H1 (cell line): ENCODE data around the gene DSCAM. TPM values are rescaled to one million over a fixed set of nuclear protein-coding genes. Genes with fewer than 3 reads are reported as not detected.

Experiments used
- CTCF ChIA-PET: fragments of 300-600 bp; sonication (Branson Sonifier 250); formaldehyde crosslinking; loops from one replicate; lab custom pipeline; 2021; ENCODE audit not compliant: partially characterized antibody; lab: Charles Lee
- POLR2A ChIA-PET: fragments of 300-600 bp; sonication (Branson Sonifier 250); formaldehyde crosslinking; loops from one replicate; lab custom pipeline; 2021; ENCODE audit warnings: inconsistent platforms; ENCODE audit not compliant: partially characterized antibody; lab: Charles Lee
- DNase-seq, 2 experiments: peaks; one replicate each; pipeline versions ENCODE4 v3.0.0 to v3.0.0-alpha.2; 2010 to 2022; ENCODE audit warnings: low spot score in 2 of 2, low read depth in 1 of 2, mixed read lengths in 1 of 2
- FAIRE-seq: peaks from 2 replicates; lab custom pipeline; 2011; peaks lifted over from hg19 to GRCh38; lab: Jason Lieb, UNC
- H2AFZ ChIP-seq: 2 replicates; pipeline ENCODE4 v1.8.1; 2012; ENCODE audit warnings: low read length, inconsistent platforms
- H2AK5ac ChIP-seq: 2 replicates; pipeline ENCODE4 v1.6.1; 2013; ENCODE audit warnings: low read depth, low read length
- H2BK120ac ChIP-seq: replicated peaks from 2 replicates; pipeline ENCODE3; 2013; ENCODE audit warnings: low read depth, low read length, inconsistent platforms
- H2BK12ac ChIP-seq: 2 replicates; pipeline ENCODE4 v1.6.1; 2013; ENCODE audit warnings: low read depth, low read length
- H2BK15ac ChIP-seq: 2 replicates; pipeline ENCODE4 v1.6.1; 2013; ENCODE audit warnings: low read length
- H2BK20ac ChIP-seq: 2 replicates; pipeline ENCODE4 v1.6.1; 2013; ENCODE audit warnings: low read length
- H2BK5ac ChIP-seq: 2 replicates; pipeline ENCODE4 v1.6.1; 2013; ENCODE audit warnings: low read depth, low read length
- H3K14ac ChIP-seq: 2 replicates; pipeline ENCODE4 v1.6.1; 2013; ENCODE audit warnings: inconsistent platforms; ENCODE audit not compliant: insufficient read length
- H3K18ac ChIP-seq: 2 replicates; pipeline ENCODE4 v1.6.1; 2013; ENCODE audit warnings: low read length; ENCODE audit errors: extremely low read depth
- H3K23ac ChIP-seq: 2 replicates; pipeline ENCODE4 v1.6.1; 2013; ENCODE audit warnings: inconsistent platforms; ENCODE audit not compliant: insufficient read length
- H3K23me2 ChIP-seq: 2 replicates; pipeline ENCODE4 v1.6.1; 2013; ENCODE audit warnings: low read depth, low read length
- H3K27ac ChIP-seq: 2 replicates; pipeline ENCODE4 v1.6.1; 2011; ENCODE audit warnings: low read depth, low read length, inconsistent platforms
- H3K27me3 ChIP-seq, 4 experiments: replicated peaks in 1 of 4; 1 replicate in 1 of 4; 2 replicates in 3 of 4; pipeline versions ENCODE4 v1.6.1 to v1.8.1; 2011 to 2013; ENCODE audit warnings: low read length in 3 of 4, mild to moderate bottlenecking in 3 of 4, inconsistent platforms in 2 of 4, mixed read lengths in 2 of 4, moderate library complexity in 1 of 4; ENCODE audit not compliant: control insufficient read depth in 3 of 4, insufficient read depth in 3 of 4; ENCODE audit errors: extremely low read depth in 1 of 4
- H3K36me3 ChIP-seq, 4 experiments: 2 replicates each; pipeline versions ENCODE4 v1.6.1 to v1.8.1; 2011 to 2013; ENCODE audit warnings: mild to moderate bottlenecking in 4 of 4, low read length in 3 of 4, moderate library complexity in 2 of 4, control low read depth in 1 of 4, inconsistent platforms in 1 of 4; ENCODE audit not compliant: insufficient read depth in 4 of 4, control insufficient read depth in 2 of 4
- H3K4ac ChIP-seq: replicated peaks from 2 replicates; pipeline ENCODE3; 2013; ENCODE audit warnings: low read length, low read depth, mixed read lengths, inconsistent platforms; ENCODE audit not compliant: insufficient read length
- H3K4me1 ChIP-seq, 4 experiments: replicated peaks in 1 of 4; 1 replicate in 1 of 4; 2 replicates in 3 of 4; pipeline versions ENCODE4 v1.6.1 to v1.8.1; 2011 to 2013; ENCODE audit warnings: low read length in 3 of 4, inconsistent platforms in 2 of 4, mixed read lengths in 1 of 4; ENCODE audit not compliant: insufficient read depth in 4 of 4, control insufficient read depth in 3 of 4
- H3K4me2 ChIP-seq, 2 experiments: 2 replicates each; pipeline versions ENCODE4 v1.6.1 to v1.8.1; 2011 to 2013; ENCODE audit warnings: low read depth in 2 of 2, low read length in 2 of 2, control low read depth in 1 of 2, inconsistent platforms in 1 of 2, mild to moderate bottlenecking in 1 of 2; ENCODE audit not compliant: insufficient read depth in 1 of 2
- H3K4me3 ChIP-seq, 4 experiments: fragments of 200-600, 300-600 bp in 1 of 4; sonication (generic), shearing (Covaris generic), sonication (Bioruptor Twin) in 1 of 4; 2 replicates each; pipeline versions ENCODE4 v1.5.1 to v1.8.1; 2011 to 2016; ENCODE audit warnings: low read length in 4 of 4, low read depth in 3 of 4, control low read depth in 2 of 4, inconsistent platforms in 2 of 4, mild to moderate bottlenecking in 2 of 4, mixed read lengths in 1 of 4, moderate library complexity in 1 of 4; ENCODE audit not compliant: insufficient read depth in 2 of 4; ENCODE audit errors: extremely low read depth in 1 of 4
- H3K56ac ChIP-seq: replicated peaks from 2 replicates; pipeline ENCODE3; 2013; ENCODE audit warnings: low read depth, mild to moderate bottlenecking, mixed read lengths, low read length, inconsistent platforms; ENCODE audit not compliant: insufficient read length
- H3K79me1 ChIP-seq: 2 replicates; pipeline ENCODE4 v1.6.1; 2013; ENCODE audit warnings: low read depth, low read length, control low read depth
- H3K79me2 ChIP-seq, 2 experiments: 2 replicates each; pipeline versions ENCODE4 v1.6.1 to v1.8.1; 2012 to 2013; ENCODE audit warnings: low read length in 2 of 2, mild to moderate bottlenecking in 2 of 2, inconsistent platforms in 1 of 2; ENCODE audit not compliant: insufficient read depth in 2 of 2, control insufficient read depth in 1 of 2
- H3K9ac ChIP-seq, 4 experiments: replicated peaks in 1 of 4; 1 replicate in 1 of 4; 2 replicates in 3 of 4; pipeline versions ENCODE4 v1.6.1 to v1.8.1; 2011 to 2013; ENCODE audit warnings: low read depth in 3 of 4, low read length in 3 of 4, control low read depth in 2 of 4, mild to moderate bottlenecking in 2 of 4, moderate library complexity in 2 of 4, inconsistent platforms in 1 of 4; ENCODE audit errors: extremely low read depth in 1 of 4
- H3K9me3 ChIP-seq, 2 experiments: 2 replicates each; pipeline versions ENCODE4 v1.6.1 to v1.8.1; 2012 to 2013; ENCODE audit warnings: mild to moderate bottlenecking in 2 of 2, moderate library complexity in 2 of 2, control low read depth in 1 of 2, inconsistent platforms in 1 of 2, low read depth in 1 of 2, low read length in 1 of 2, mixed read lengths in 1 of 2; ENCODE audit not compliant: insufficient read depth in 2 of 2
- H4K20me1 ChIP-seq, 2 experiments: replicated peaks in 1 of 2; 2 replicates each; pipeline versions ENCODE3 to v1.8.1; 2011 to 2013; ENCODE audit warnings: inconsistent platforms in 2 of 2, low read length in 2 of 2, mild to moderate bottlenecking in 1 of 2; ENCODE audit not compliant: insufficient read depth in 2 of 2, control insufficient read depth in 1 of 2
- H4K5ac ChIP-seq: 2 replicates; pipeline ENCODE4 v1.6.1; 2013; ENCODE audit warnings: low read length, low read depth, mixed read lengths, inconsistent platforms; ENCODE audit not compliant: insufficient read length
- H4K8ac ChIP-seq: 2 replicates; pipeline ENCODE4 v1.8.0; 2013; ENCODE audit warnings: mild to moderate bottlenecking, moderate library complexity, low read length, inconsistent platforms; ENCODE audit not compliant: insufficient read depth; ENCODE audit errors: extremely low read depth
- H4K91ac ChIP-seq: replicated peaks from 2 replicates; pipeline ENCODE3; 2013; ENCODE audit warnings: low read length, mixed read lengths, inconsistent platforms; ENCODE audit not compliant: insufficient read length
- BACH1 ChIP-seq: IDR thresholded peaks from 2 replicates; pipeline ENCODE4 v1.6.1; 2012; ENCODE audit warnings: low read length, improper control_type of control experiment
- CBX8 ChIP-seq: fragments of 300-800, 300-1000 bp; sonication (generic); IDR thresholded peaks from 2 replicates; pipeline ENCODE4 v1.7.1; 2016; ENCODE audit warnings: low read depth, low read length, borderline replicate concordance
- CHD2 ChIP-seq: IDR thresholded peaks from 2 replicates; pipeline ENCODE4 v1.6.1; 2012; ENCODE audit warnings: low read length, improper control_type of control experiment
- EP300 ChIP-seq, 2 experiments: IDR thresholded peaks; 1 replicate in 1 of 2; 2 replicates in 1 of 2; pipeline ENCODE4 v1.6.1; 2011 to 2012; ENCODE audit warnings: low read depth in 2 of 2, low read length in 2 of 2, mild to moderate bottlenecking in 2 of 2, borderline replicate concordance in 1 of 2, inconsistent platforms in 1 of 2, moderate library complexity in 1 of 2
- GABPA ChIP-seq: IDR thresholded peaks from 2 replicates; pipeline ENCODE4 v1.6.1; 2011; ENCODE audit warnings: mild to moderate bottlenecking, low read length, moderate library complexity, borderline replicate concordance; ENCODE audit not compliant: insufficient read depth
- HDAC6 ChIP-seq: IDR thresholded peaks from one replicate; pipeline ENCODE4 v1.7.1; 2012; ENCODE audit warnings: low read depth, mild to moderate bottlenecking, inconsistent platforms, low read length, moderate library complexity
- KDM1A ChIP-seq: fragments of 200-600, 300-600 bp; sonication (generic); IDR thresholded peaks from 2 replicates; pipeline ENCODE4 v1.7.1; 2016; ENCODE audit warnings: mild to moderate bottlenecking, low read length, borderline replicate concordance
- KDM4A ChIP-seq: IDR thresholded peaks from one replicate; pipeline ENCODE4 v1.7.1; 2012; ENCODE audit warnings: low read depth, mild to moderate bottlenecking, moderate library complexity, low read length, inconsistent platforms; ENCODE audit not compliant: severe bottlenecking
- POLR2AphosphoS5 ChIP-seq: IDR thresholded peaks from 2 replicates; pipeline ENCODE4 v1.6.1; 2011; ENCODE audit warnings: low read depth, low read length
- RNF2 ChIP-seq: fragments of 200-900, 300-1000 bp; sonication (generic); IDR thresholded peaks from 2 replicates; pipeline ENCODE4 v1.7.1; 2016; ENCODE audit warnings: borderline replicate concordance, low read depth, mild to moderate bottlenecking, antibody characterized with exemption, low read length; ENCODE audit not compliant: poor library complexity, severe bottlenecking; ENCODE audit errors: missing control alignments
- SIX5 ChIP-seq: IDR thresholded peaks from 2 replicates; pipeline ENCODE4 v1.6.1; 2011; ENCODE audit warnings: mild to moderate bottlenecking, low read depth, low read length
- TEAD4 ChIP-seq: IDR thresholded peaks from 2 replicates; pipeline ENCODE4 v1.6.1; 2012; ENCODE audit warnings: low read depth, low read length, inconsistent platforms, mixed read lengths
- WGBS, 2 experiments: shearing (Covaris generic) in 1 of 2; methylation state at CpG; one replicate each; pipeline versions ENCODE4 v1.1.6 to v1.1.7; 2013 to 2015; ENCODE audit warnings: low lambda C conversion rate in 2 of 2, mixed read lengths in 2 of 2, inconsistent platforms in 1 of 2, low coverage in 1 of 2, missing lambda C conversion rate in 1 of 2; ENCODE audit not compliant: insufficient replicate concordance in 2 of 2, insufficient coverage in 1 of 2, insufficient read length in 1 of 2; ENCODE audit errors: extremely low coverage in 1 of 2, missing lambda C conversion rate in 1 of 2; 5-methylcytosine and 5-hydroxymethylcytosine counted together
- polyA plus RNA-seq, 7 experiments: library from polyadenylated mRNA; depleted of rRNA in 3 of 7; stranded (reverse) in 5 of 7; unstranded in 2 of 7; fragments of >200 nt in 5 of 7; fragments of 200-250 nt in 2 of 7; gene quantifications; 1 replicate in 5 of 7; 2 replicates in 1 of 7; 4 replicates in 1 of 7; pipeline versions ENCODE4 v1.2.1 to v1.2.3, GENCODE V29; 2011 to 2013; ENCODE audit warnings: missing spikeins in 2 of 7, mixed read lengths in 2 of 7
- total RNA-seq: library from RNA; stranded (reverse); fragmentation: NEBNext Ultra II Directional; extraction: Animal tissue kit (Norgen Biotek cat#: 25700); gene quantifications from 2 replicates; pipeline ENCODE4 v1.2.1, GENCODE V29; 2021

Gene DSCAM
- total and polyA plus RNA-seq, 2 of the 8 experiments (the other 6 are each of a cell fraction or from before 2014, with no cell fraction given) = 0.02 to 0.15 TPM

- POLR2A ChIA-PET = no interaction called here
- WGBS, 2 experiments = 90% methylated on average over 3 of the region's 3 CpGs; no CpG with 5 or more reads in 1 of the 2 experiments
- Histone ChIP-seq H3K18ac (no peak overlapping the region), H3K79me1 (no peaks in the 10 kb centered on the region), H4K5ac (no peak overlapping the region), H3K9me3 (no peaks in the 10 kb centered on the region), H4K91ac (no peak overlapping the region), H2BK5ac (no peak overlapping the region), H3K9ac (no peak overlapping the region), H3K27ac (no peak overlapping the region), H2BK15ac (no peak overlapping the region), H3K23ac (no peak overlapping the region), H3K4me2 (no peak overlapping the region), H2BK12ac (no peak overlapping the region), H2BK120ac (no peak overlapping the region), H2BK20ac (no peak overlapping the region), H4K20me1 (no peaks in the 10 kb centered on the region), H2AFZ (no peak overlapping the region), H2AK5ac (no peak overlapping the region), H3K23me2 (no peaks in the 10 kb centered on the region), H3K79me2 (no peaks in the 10 kb centered on the region), H3K27me3 (no peaks in the 10 kb centered on the region), H3K14ac (no peak overlapping the region), H3K56ac (no peak overlapping the region), H4K8ac (no peak overlapping the region), H3K4me1 (no peaks in the 10 kb centered on the region), H3K4me3 (no peak overlapping the region), H3K36me3 (no peaks in the 10 kb centered on the region), H3K4ac (no peak overlapping the region)
- FAIRE-seq (no peak), DNase-seq (no peak)
- TF ChIP-seq TEAD4 = no peak
- TF ChIP-seq SIX5 = no peak
- TF ChIP-seq CBX8 = no peak
- no peak for TF ChIP-seq KDM4A
- no peak for TF ChIP-seq GABPA
- no peak for TF ChIP-seq CHD2
- TF ChIP-seq KDM1A = no peak
- TF ChIP-seq HDAC6 = no peak
- no peak for TF ChIP-seq POLR2AphosphoS5
- TF ChIP-seq EP300 (IDR thresholded peaks at IDR 0.05; ENCODE audit: borderline replicate concordance in 1 of 2, low read depth in 2 of 2, low read length in 2 of 2) = no peak
- TF ChIP-seq RNF2 = no peak
- TF ChIP-seq BACH1 = no peak
- CTCF ChIA-PET = no interaction called here
Observed at GRCh38 chr21:40191616-40192015, 655.3 kb downstream of the DSCAM start.
